Ectodermal cell (in vitro differentiated cells): ENCODE data around the gene RCBTB1. TPM values are rescaled to one million over a fixed set of nuclear protein-coding genes. Genes with fewer than 3 reads are reported as not detected.

Source experiments
- H3K27ac ChIP-seq: 2 replicates; pipeline ENCODE4 v1.7.0; 2013; ENCODE audit warnings: mild to moderate bottlenecking, low read depth, low read length; ENCODE audit not compliant: insufficient read depth, poor library complexity, severe bottlenecking
- H3K27me3 ChIP-seq: 2 replicates; pipeline ENCODE4 v1.7.0; 2013; ENCODE audit warnings: mild to moderate bottlenecking, low read length; ENCODE audit not compliant: insufficient read depth, control insufficient read depth, poor library complexity, severe bottlenecking
- H3K36me3 ChIP-seq: one replicate; pipeline ENCODE4 v1.7.0; 2013; ENCODE audit warnings: low read length; ENCODE audit not compliant: control insufficient read depth, insufficient read depth
- H3K4me1 ChIP-seq: one replicate; pipeline ENCODE4 v1.7.0; 2013; ENCODE audit warnings: low read length; ENCODE audit not compliant: control insufficient read depth, insufficient read depth
- H3K4me3 ChIP-seq: 2 replicates; pipeline ENCODE4 v1.7.0; 2013; ENCODE audit warnings: low read depth, low read length, control low read depth; ENCODE audit not compliant: insufficient read depth
- H3K9me3 ChIP-seq: 2 replicates; pipeline ENCODE4 v1.7.0; 2013; ENCODE audit warnings: mild to moderate bottlenecking, low read length, moderate library complexity; ENCODE audit not compliant: control insufficient read depth
- WGBS, 2 experiments: methylation state at CpG; one replicate each; pipeline ENCODE4 v1.1.7; 2013; ENCODE audit warnings: missing lambda C conversion rate in 2 of 2; 5-methylcytosine and 5-hydroxymethylcytosine counted together
- polyA plus RNA-seq, 4 experiments: library from polyadenylated mRNA; stranded (reverse); fragments of 50-300 nt; gene quantifications; one replicate each; pipeline ENCODE4 v1.2.3, GENCODE V29; 2013

The RCBTB1 gene
- polyA plus RNA-seq (2013, experiment 1 of 4), result 43.2 TPM
- polyA plus RNA-seq (2013, experiment 2 of 4), result 41.5 TPM
- 31.1 TPM for polyA plus RNA-seq (2013, experiment 3 of 4)
- polyA plus RNA-seq (2013, experiment 4 of 4), result 33.9 TPM

- no peaks in the 10 kb centered on the region for H3K36me3 ChIP-seq
- H3K27me3 ChIP-seq, result no peaks in the 10 kb centered on the region
- peak within 1 kb of the TSS; percentile 67 for H3K27ac ChIP-seq
- H3K4me3 ChIP-seq, result peak within 1 kb of the TSS; percentile 78
- no peaks in the 10 kb centered on the region for H3K9me3 ChIP-seq
- H3K4me1 ChIP-seq, result peaks cover 6% of the 10 kb centered on the region
- WGBS, 2 experiments, result 0 to 1% methylated on average over 87 of the region's 87 CpGs
Observed at GRCh38 chr13:49585220-49586157, at the start of gene RCBTB1. RCBTB1 (minus strand) TSS chr13:49585558; CDS start chr13:49567279, 18,279 bp downstream.

DNA sequence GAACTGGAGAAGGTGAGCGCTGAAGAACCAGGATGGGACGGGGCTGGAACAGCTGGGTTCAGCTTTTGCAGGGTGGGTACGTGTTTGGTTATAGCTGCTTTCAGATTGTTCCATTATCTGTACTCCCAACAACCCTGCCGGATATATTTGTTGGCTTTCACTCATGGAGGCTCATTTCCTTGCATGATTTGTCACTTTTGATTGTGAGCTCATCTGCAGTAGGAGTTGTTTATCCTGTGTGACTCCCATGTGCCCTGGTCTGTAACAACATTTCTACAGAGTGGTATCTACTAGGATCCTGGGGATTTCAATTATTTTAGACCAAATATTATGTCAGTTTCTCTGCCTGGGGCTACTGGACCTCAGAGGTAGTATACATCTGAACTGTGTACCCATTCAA is 48.4 kb upstream of the RCBTB1 start:
- Histone ChIP-seq H3K4me3 (no peak overlapping the region), H3K27me3 (no peaks in the 10 kb centered on the region), H3K36me3 (no peaks in the 10 kb centered on the region), H3K9me3 (no peaks in the 10 kb centered on the region), H3K4me1 (peaks cover 8% of the 10 kb centered on the region), H3K27ac (no peak overlapping the region)
- WGBS, 2 experiments, result 97 to 98% methylated on average over 4 of the region's 4 CpGs

DNA sequence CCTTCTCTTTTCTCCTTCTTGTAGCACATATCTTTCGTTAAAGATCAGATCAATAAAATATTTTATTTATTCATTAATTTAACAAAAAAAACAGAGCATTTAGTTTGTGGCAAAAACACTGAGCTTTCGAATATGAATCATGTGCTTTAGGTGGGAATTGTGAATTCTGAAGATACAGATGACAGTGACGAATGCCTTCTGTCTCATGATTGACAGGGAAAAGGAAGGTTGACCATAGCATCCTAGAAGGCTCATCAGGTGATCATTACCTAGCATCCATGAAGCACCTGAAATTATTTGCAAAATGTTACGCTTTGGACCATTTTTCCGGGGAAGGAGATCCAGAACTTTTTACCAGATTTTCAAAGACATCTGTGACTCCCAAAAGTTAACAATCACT is 46.8 kb upstream of the RCBTB1 start:
- WGBS, 2 experiments, result 95% methylated on average over 4 of the region's 5 CpGs
- H3K9me3 ChIP-seq, result no peaks in the 10 kb centered on the region
- H3K27ac ChIP-seq, result no peak overlapping the region
- no peaks in the 10 kb centered on the region for H3K27me3 ChIP-seq
- no peaks in the 10 kb centered on the region for H3K36me3 ChIP-seq
- no peak overlapping the region for H3K4me3 ChIP-seq
- peaks cover 8% of the 10 kb centered on the region for H3K4me1 ChIP-seq

- Histone ChIP-seq H3K9me3 (no peaks in the 10 kb centered on the region), H3K27ac (no peak overlapping the region), H3K4me1 (peaks cover 2% of the 10 kb centered on the region), H3K27me3 (no peaks in the 10 kb centered on the region), H3K4me3 (no peak overlapping the region), H3K36me3 (no peaks in the 10 kb centered on the region)
- 89% methylated on average over 16 of the region's 16 CpGs for WGBS, 2 experiments
Observed at GRCh38 chr13:49630580-49630979, 45.2 kb upstream of the RCBTB1 start.

- H3K9me3 ChIP-seq, result no peaks in the 10 kb centered on the region
- WGBS, 2 experiments, result 92 to 93% methylated on average over 4 of the region's 4 CpGs
- H3K27me3 ChIP-seq, result no peaks in the 10 kb centered on the region
- peaks cover 7% of the 10 kb centered on the region for H3K4me1 ChIP-seq
- no peaks in the 10 kb centered on the region for H3K36me3 ChIP-seq
- no peak overlapping the region for H3K27ac ChIP-seq
- H3K4me3 ChIP-seq, result no peak overlapping the region
Observed at GRCh38 chr13:49629947-49630346, 44.6 kb upstream of the RCBTB1 start.

- Histone ChIP-seq H3K27me3 (no peaks in the 10 kb centered on the region), H3K36me3 (no peaks in the 10 kb centered on the region), H3K9me3 (no peaks in the 10 kb centered on the region), H3K4me3 (no peak overlapping the region), H3K4me1 (peaks cover 7% of the 10 kb centered on the region), H3K27ac (no peak overlapping the region)
- 95% methylated on average over 8 of the region's 8 CpGs for WGBS, 2 experiments
Observed at GRCh38 chr13:49629196-49629938, 44.0 kb upstream of the RCBTB1 start.

DNA sequence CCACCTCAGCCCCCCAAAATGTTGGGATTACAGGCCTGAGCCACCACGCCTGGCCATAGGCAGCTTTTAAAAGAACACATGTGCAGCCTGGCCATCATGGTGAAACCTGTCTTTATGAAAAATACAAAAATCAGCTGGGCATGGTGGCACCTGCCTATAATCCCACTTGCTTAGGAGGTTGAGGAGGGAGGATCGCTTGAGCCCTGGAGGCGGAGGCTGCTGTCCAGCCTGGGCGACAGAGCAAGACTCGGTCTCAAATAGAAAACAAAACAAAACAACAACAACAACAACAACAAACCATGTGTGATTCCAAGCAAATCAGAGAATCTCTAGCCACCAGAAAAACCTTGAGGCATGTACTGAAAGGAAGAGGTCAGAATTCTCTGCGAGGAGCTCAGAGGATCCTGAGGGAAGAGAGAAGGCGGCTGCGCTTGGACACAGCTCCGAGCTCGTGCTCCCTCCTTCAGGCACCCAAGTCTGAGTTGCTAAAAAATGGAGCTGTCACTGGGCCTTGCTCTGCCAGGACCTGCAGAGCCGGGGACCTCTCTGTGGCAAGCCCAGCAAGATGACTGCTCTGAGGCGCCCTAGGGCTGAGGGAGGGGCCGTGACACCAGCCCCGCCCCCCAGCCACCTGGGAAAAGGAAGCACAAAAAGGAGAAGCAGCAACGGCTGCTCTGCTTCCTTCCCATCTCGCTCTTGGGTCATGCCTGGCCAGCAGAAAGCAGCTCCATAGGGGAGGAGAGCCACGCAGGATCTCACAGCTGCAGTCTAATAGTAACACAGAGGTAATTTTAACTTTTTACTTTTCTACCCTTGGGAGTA is 42.7 kb upstream of the RCBTB1 start, which contains the start of gene ARL11:
ARL11 (plus strand) TSS at position 677 of the 822 bp plus-strand sequence. CDS start 1,941 bp downstream, outside the sequence.
- Histone ChIP-seq H3K27ac (no peak within 1 kb of the TSS), H3K36me3 (no peaks in the 10 kb centered on the region), H3K9me3 (no peaks in the 10 kb centered on the region), H3K4me1 (peaks cover 7% of the 10 kb centered on the region), H3K27me3 (no peaks in the 10 kb centered on the region), H3K4me3 (no peak within 1 kb of the TSS)
- 46 to 47% methylated on average over 17 of the region's 17 CpGs for WGBS, 2 experiments

DNA sequence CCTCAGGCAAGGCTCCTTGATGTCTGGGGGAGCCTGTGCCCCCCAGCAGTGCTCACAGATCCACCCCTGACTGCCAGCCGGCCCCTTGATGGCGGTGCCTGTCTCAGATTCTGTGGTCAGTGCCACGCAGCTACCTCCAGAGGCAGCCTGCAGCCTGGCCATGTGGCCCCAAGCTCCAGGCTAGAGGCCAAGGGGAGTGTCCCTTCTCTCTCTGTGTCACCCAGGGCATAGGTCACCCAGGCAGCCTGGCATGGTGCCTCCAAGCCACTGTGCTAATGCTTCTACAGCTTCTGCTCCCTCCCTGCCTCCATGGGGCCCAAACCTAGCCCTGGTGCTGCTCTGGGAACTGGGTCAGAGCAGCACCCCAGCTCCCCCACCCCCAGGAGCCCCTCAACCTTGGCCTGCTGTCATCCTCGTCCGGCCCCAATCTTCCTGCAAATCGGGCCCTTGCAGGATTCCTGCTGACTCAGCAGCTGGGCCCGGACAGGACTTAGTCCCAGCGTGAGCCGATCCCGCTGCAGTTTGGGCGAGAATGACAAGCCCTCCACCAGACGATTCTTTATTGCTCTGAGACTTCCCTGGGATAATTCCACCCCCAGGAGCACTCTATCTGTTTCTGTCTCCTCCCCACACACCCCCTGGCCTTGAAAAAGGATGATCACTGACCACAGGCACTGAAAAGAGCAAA is 40.2 kb upstream of the RCBTB1 start:
- 77 to 78% methylated on average over 12 of the region's 12 CpGs for WGBS, 2 experiments
- Histone ChIP-seq H3K4me3 (no peak overlapping the region), H3K36me3 (no peaks in the 10 kb centered on the region), H3K27ac (no peak overlapping the region), H3K4me1 (peaks cover 7% of the 10 kb centered on the region), H3K9me3 (no peaks in the 10 kb centered on the region), H3K27me3 (no peaks in the 10 kb centered on the region)

GRCh38 chr13:49624229-49624628 is 38.9 kb upstream of the RCBTB1 start:
- Histone ChIP-seq H3K36me3 (no peaks in the 10 kb centered on the region), H3K9me3 (no peaks in the 10 kb centered on the region), H3K4me1 (peaks cover 7% of the 10 kb centered on the region), H3K27me3 (no peaks in the 10 kb centered on the region), H3K4me3 (no peak overlapping the region), H3K27ac (no peak overlapping the region)
- WGBS, 2 experiments, result 92 to 94% methylated on average over 6 of the region's 6 CpGs
